DOHH2 (cell line): ENCODE results near the gene HRH1.
A peak's percentile ranks its signal among the peaks of the same experiment; 100 is the strongest.

ENCODE experiments used
- H3F3A ChIP-seq: fragments of 200-600 bp; sonication (generic), shearing (Covaris generic); 2 replicates; pipeline ENCODE4 v1.6.0; 2016; ENCODE audit warnings: antibody characterized with exemption, mild to moderate bottlenecking; ENCODE audit not compliant: control insufficient read depth, insufficient read depth
- H3K27ac ChIP-seq: fragments of 200-600 bp; sonication (generic); 2 replicates; pipeline ENCODE4 v1.5.1; 2014; ENCODE audit warnings: low read depth, mild to moderate bottlenecking, low read length, moderate library complexity
- H3K27me3 ChIP-seq: fragments of 200-600 bp; sonication (generic); 2 replicates; pipeline ENCODE4 v1.6.1; 2014; ENCODE audit warnings: mild to moderate bottlenecking, low read length, mixed read lengths; ENCODE audit not compliant: control insufficient read depth
- H3K36me3 ChIP-seq: fragments of 200-600 bp; sonication (generic); 2 replicates; pipeline ENCODE4 v1.6.1; 2014; ENCODE audit warnings: mild to moderate bottlenecking, low read length, moderate library complexity, mixed read lengths; ENCODE audit not compliant: control insufficient read depth
- H3K4me1 ChIP-seq: fragments of 200-600 bp; sonication (generic); 2 replicates; pipeline ENCODE4 v1.6.1; 2014; ENCODE audit warnings: mild to moderate bottlenecking, low read length, mixed read lengths; ENCODE audit not compliant: control insufficient read depth
- H3K4me2 ChIP-seq: fragments of 200-600 bp; sonication (generic); 2 replicates; pipeline ENCODE4 v1.6.0; 2014; ENCODE audit warnings: mild to moderate bottlenecking, low read length, moderate library complexity
- H3K4me3 ChIP-seq: fragments of 200-600 bp; sonication (generic); 2 replicates; pipeline ENCODE4 v1.5.1; 2014; ENCODE audit warnings: mild to moderate bottlenecking, low read length, mixed read lengths
- H3K79me2 ChIP-seq: fragments of 200-600 bp; sonication (generic); 2 replicates; pipeline ENCODE4 v1.6.1; 2014; ENCODE audit warnings: mild to moderate bottlenecking, low read length, mixed read lengths; ENCODE audit not compliant: control insufficient read depth
- H3K9me2 ChIP-seq: fragments of 200-600 bp; sonication (generic); replicated peaks from 2 replicates; pipeline ENCODE4 v1.6.1; 2014; ENCODE audit warnings: mild to moderate bottlenecking, low read length, mixed read lengths; ENCODE audit not compliant: control insufficient read depth
- H3K9me3 ChIP-seq: fragments of 200-600 bp; sonication (generic); 2 replicates; pipeline ENCODE4 v1.6.1; 2014; ENCODE audit warnings: antibody characterized with exemption, low read length, mixed read lengths; ENCODE audit not compliant: control insufficient read depth, insufficient read depth
- H4K20me1 ChIP-seq: fragments of 200-600 bp; sonication (generic); 2 replicates; pipeline ENCODE4 v1.6.0; 2014; ENCODE audit warnings: low read depth, mild to moderate bottlenecking, antibody characterized with exemption, low read length, moderate library complexity; ENCODE audit not compliant: control insufficient read depth, insufficient read depth
- CTCF ChIP-seq: fragments of 200-600 bp; sonication (generic); IDR thresholded peaks from one replicate; pipeline ENCODE4 v1.5.1; 2014; ENCODE audit warnings: antibody characterized with exemption, mild to moderate bottlenecking, low read depth, low read length; ENCODE audit not compliant: poor library complexity, severe bottlenecking
- EZH2phosphoT487 ChIP-seq: fragments of 200-600 bp; sonication (generic); IDR thresholded peaks from 2 replicates; pipeline ENCODE4 v1.6.1; 2017; ENCODE audit warnings: borderline replicate concordance, mild to moderate bottlenecking, antibody characterized with exemption, low read length, moderate library complexity, mixed read lengths

Gene HRH1

GRCh38 chr3:11287404-11287803, 133.1 kb downstream of the HRH1 start:
- Histone ChIP-seq H3F3A (peaks cover 10% of the 10 kb centered on the region; the same call in 1 of the 2 replicates), H3K9me2 (no peaks in the 10 kb centered on the region), H3K4me2 (peak overlapping the region; percentile 66), H3K27me3 (no peaks in the 10 kb centered on the region), H3K4me1 (peaks cover 32% of the 10 kb centered on the region), H3K9me3 (no peaks in the 10 kb centered on the region), H3K36me3 (peaks cover 15% of the 10 kb centered on the region), H4K20me1 (no peaks in the 10 kb centered on the region), H3K4me3 (no peak overlapping the region), H3K27ac (no peak overlapping the region), H3K79me2 (peaks cover 17% of the 10 kb centered on the region)
- TF ChIP-seq CTCF (no peak), EZH2phosphoT487 (no peak)

DNA sequence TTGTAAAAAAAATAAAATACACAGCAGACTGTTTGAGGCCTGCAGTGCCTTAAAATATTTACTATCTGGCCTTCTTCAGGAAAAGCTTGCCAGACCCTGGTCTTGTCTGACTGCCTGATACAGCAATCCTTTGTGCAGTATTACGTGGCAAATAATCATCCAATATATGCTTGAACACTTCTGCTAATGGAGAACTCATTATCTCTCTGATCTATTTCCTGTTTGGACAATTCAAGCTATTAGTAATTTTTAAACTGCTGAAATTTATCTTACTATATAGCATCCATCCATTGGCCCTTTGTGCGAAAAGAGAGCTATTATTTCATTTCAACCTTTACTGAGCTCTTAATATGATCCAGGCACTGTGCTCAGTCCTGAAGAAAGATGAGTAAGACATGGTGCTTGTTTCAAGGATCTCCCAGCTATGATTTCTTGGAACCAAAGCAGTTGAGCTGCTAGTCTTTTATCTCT, 133.8 kb downstream of the HRH1 start:
- H3K36me3 ChIP-seq, result peaks cover 9% of the 10 kb centered on the region
- no peak overlapping the region for H3K4me3 ChIP-seq
- H3K9me3 ChIP-seq, result no peaks in the 10 kb centered on the region
- peaks cover 32% of the 10 kb centered on the region for H3K4me1 ChIP-seq
- no peaks in the 10 kb centered on the region for H4K20me1 ChIP-seq
- H3K4me2 ChIP-seq, result peak overlapping the region; percentile 66
- H3K27ac ChIP-seq, result peak overlapping the region; percentile 38; the same call in 1 of the 2 replicates
- TF ChIP-seq EZH2phosphoT487 (no peak), CTCF (no peak)
- H3K79me2 ChIP-seq, result peaks cover 17% of the 10 kb centered on the region
- peaks cover 10% of the 10 kb centered on the region; the same call in 1 of the 2 replicates for H3F3A ChIP-seq
- no peaks in the 10 kb centered on the region for H3K27me3 ChIP-seq
- no peaks in the 10 kb centered on the region for H3K9me2 ChIP-seq

GRCh38 chr3:11288786-11289637, 134.7 kb downstream of the HRH1 start:
- Histone ChIP-seq H3K27ac (peak overlapping the region; percentile 38; the same call in 1 of the 2 replicates), H3F3A (peaks cover 8% of the 10 kb centered on the region; the same call in 1 of the 2 replicates), H3K9me2 (no peaks in the 10 kb centered on the region), H3K27me3 (no peaks in the 10 kb centered on the region), H3K4me1 (peaks cover 32% of the 10 kb centered on the region), H3K4me3 (peak overlapping the region; percentile 48), H3K79me2 (peaks cover 17% of the 10 kb centered on the region), H3K36me3 (peaks cover 9% of the 10 kb centered on the region; the same call in 1 of the 2 replicates), H4K20me1 (no peaks in the 10 kb centered on the region), H3K9me3 (no peaks in the 10 kb centered on the region), H3K4me2 (peak overlapping the region; percentile 66)
- TF ChIP-seq EZH2phosphoT487 (no peak), CTCF (no peak)
